ENCODE measurements around the gene SPSB1. TPM values are rescaled to one million over a fixed set of nuclear protein-coding genes. Genes with fewer than 3 reads are reported as not detected.

Gene SPSB1
- total RNA-seq, 1 experiment from 2014 or later: 33.8 TPM

DNA sequence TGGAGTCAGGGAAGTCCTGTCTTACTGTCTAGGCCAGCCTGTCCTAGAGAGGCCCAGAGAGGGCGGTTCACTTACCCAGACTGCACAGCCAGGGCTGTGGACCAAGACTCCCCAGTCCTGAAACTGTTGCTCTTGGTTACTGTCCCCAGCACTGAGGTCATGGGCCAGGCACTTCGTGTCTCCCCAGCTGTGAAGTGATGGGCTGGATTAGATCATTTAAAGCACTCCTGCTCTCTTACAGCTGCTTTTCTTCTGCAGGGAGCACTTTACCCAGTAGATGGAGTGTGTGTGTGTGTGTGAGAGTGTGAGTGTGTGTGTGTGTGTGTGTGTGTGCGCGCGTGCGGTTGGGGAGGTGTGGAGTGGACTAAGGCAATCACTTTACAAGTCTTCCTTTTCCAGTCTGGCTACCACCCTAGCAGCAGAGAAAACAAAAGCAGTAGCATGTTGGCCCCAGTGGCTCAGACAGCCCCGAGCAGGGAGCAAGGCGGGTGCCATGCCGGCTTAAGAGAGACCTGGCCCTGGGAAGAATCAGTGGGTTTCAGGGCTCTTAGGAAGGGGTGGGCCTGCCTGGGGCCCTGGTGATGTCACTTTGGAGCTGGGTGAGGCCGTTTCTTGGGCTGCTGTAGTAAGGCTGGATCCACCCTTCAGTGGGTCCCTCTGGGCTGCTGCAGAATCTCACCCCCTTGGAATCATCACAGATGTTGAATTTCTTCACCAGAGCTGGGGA lies 2.4 kb downstream of the SPSB1 start:
- H3K9me2 ChIP-seq (ENCODE audit: insufficient read depth): no peaks in the 10 kb centered on the region
- peak overlapping the region; percentile 87 for H3K4me2 ChIP-seq
- POLR2A ChIA-PET (ENCODE audit: unreplicated experiment): no interaction called here
- peak overlapping the region; percentile 83; the same call in 1 of the 2 replicates for H3K4me3 ChIP-seq
- peak in 1 of 2 experiments; percentile 20 for DNase-seq
- no peaks in the 10 kb centered on the region for H3K36me3 ChIP-seq (ENCODE audit: low read depth)
- H2AFZ ChIP-seq: no peak overlapping the region
- H3K79me2 ChIP-seq (ENCODE audit: low read depth): peaks cover 62% of the 10 kb centered on the region
- H3K4me1 ChIP-seq (replicated peaks; ENCODE audit: insufficient read depth): peaks cover 48% of the 10 kb centered on the region
- peaks cover 13% of the 10 kb centered on the region for H3F3A ChIP-seq (ENCODE audit: insufficient read depth, low read depth)
- no peaks in the 10 kb centered on the region for H4K20me1 ChIP-seq (ENCODE audit: insufficient read depth)
- no TSS peak for BruUV-seq (replicated peaks)
- intact Hi-C loops (cut with micrococcal nuclease; ENCODE audit: unreplicated experiment): loop anchor here (5.0 kb wide), 3 partner anchors 57 to 177 kb away; no protein-coding TSS in a partner anchor
- H3K27me3 ChIP-seq (ENCODE audit: insufficient read depth, low read depth): no peaks in the 10 kb centered on the region
- H3K9me3 ChIP-seq (ENCODE audit: insufficient read depth, low read depth): no peaks in the 10 kb centered on the region
- TF ChIP-seq EZH2 (IDR thresholded peaks at IDR 0.05; ENCODE audit: low read depth): no peak
- TF ChIP-seq, protein P1, sequence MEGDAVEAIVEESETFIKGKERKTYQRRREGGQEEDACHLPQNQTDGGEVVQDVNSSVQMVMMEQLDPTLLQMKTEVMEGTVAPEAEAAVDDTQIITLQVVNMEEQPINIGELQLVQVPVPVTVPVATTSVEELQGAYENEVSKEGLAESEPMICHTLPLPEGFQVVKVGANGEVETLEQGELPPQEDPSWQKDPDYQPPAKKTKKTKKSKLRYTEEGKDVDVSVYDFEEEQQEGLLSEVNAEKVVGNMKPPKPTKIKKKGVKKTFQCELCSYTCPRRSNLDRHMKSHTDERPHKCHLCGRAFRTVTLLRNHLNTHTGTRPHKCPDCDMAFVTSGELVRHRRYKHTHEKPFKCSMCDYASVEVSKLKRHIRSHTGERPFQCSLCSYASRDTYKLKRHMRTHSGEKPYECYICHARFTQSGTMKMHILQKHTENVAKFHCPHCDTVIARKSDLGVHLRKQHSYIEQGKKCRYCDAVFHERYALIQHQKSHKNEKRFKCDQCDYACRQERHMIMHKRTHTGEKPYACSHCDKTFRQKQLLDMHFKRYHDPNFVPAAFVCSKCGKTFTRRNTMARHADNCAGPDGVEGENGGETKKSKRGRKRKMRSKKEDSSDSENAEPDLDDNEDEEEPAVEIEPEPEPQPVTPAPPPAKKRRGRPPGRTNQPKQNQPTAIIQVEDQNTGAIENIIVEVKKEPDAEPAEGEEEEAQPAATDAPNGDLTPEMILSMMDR (conservative IDR thresholded peaks at IDR 0.05): no peak; the same call in 1 of the 2 replicates
- CTCF ChIA-PET: no interaction called here
- peak overlapping the region; percentile 60 for H3K27ac ChIP-seq

DNA sequence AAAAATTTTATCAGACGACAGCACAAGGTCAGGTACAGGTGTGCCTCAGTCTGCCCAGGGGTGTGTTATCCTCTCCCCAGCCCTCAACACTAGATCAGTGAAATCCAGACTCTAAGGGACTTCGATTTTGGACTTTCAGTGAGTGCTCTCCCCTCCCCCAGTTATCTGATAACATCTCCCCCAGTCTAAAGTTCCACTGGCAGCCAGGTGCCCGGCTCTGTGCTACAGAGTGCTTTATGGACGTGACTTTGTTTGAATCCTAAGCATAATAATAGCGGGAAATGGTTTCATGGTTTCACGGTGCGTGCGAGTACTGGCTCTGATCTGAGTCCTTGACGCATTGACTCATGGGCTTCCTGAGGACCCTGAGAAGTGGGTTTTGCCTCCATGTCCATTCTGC lies 3.2 kb downstream of the SPSB1 start:
- H3K79me2 ChIP-seq (ENCODE audit: low read depth): peaks cover 64% of the 10 kb centered on the region

DNA sequence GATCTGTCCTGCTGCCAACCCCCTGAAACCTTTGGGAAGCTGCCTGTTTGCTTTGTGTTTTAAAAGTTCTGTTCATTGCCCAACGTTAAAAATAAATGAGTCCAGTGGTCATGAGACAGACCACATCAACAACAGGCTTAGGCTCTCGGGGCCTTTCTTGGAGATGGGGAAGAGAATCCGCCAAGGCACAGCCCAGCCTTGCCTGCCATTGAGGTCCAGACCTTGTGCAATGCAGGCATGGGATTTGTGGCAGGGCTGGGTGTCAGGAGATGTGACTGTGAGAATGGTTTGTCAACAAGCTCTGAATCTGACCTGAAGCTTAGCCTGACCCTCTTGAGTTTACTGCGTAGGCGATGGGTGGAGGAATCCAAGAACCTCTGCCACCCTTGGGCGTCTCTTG lies 4.2 kb downstream of the SPSB1 start:
- TF ChIP-seq EZH2 (IDR thresholded peaks at IDR 0.05; ENCODE audit: low read depth): no peak
- TF ChIP-seq, protein P1 (conservative IDR thresholded peaks at IDR 0.05): no peak
- intact Hi-C loops (cut with micrococcal nuclease; ENCODE audit: unreplicated experiment): no loop called here
- no peak for DNase-seq
- ChIA-PET POLR2A (ENCODE audit: unreplicated experiment) (no interaction called here), CTCF (interaction anchor here (0.9 kb wide), 1 partner anchor 534 kb away, joined by 3 read pairs; no protein-coding TSS in a partner anchor)
- H3K27ac ChIP-seq: no peak overlapping the region
- no peaks in the 10 kb centered on the region for H3K36me3 ChIP-seq (ENCODE audit: low read depth)
- peaks cover 74% of the 10 kb centered on the region for H3K79me2 ChIP-seq (ENCODE audit: low read depth)
- no peak overlapping the region for H2AFZ ChIP-seq
- H3F3A ChIP-seq (ENCODE audit: insufficient read depth, low read depth): peaks cover 15% of the 10 kb centered on the region
- peaks cover 55% of the 10 kb centered on the region for H3K4me1 ChIP-seq (replicated peaks; ENCODE audit: insufficient read depth)
- no peaks in the 10 kb centered on the region for H3K9me2 ChIP-seq (ENCODE audit: insufficient read depth)
- H3K9me3 ChIP-seq (ENCODE audit: insufficient read depth, low read depth): no peaks in the 10 kb centered on the region
- no peaks in the 10 kb centered on the region for H3K27me3 ChIP-seq (ENCODE audit: insufficient read depth, low read depth)
- no peak overlapping the region for H3K4me2 ChIP-seq
- no peak overlapping the region for H3K4me3 ChIP-seq
- BruUV-seq (replicated peaks): no TSS peak
- H4K20me1 ChIP-seq (ENCODE audit: insufficient read depth): no peaks in the 10 kb centered on the region

More for the DNA sequence above, 3.2 kb downstream of the SPSB1 start:
- Histone ChIP-seq H3K4me3 (no peak overlapping the region), H3F3A (ENCODE audit: insufficient read depth, low read depth) (peaks cover 12% of the 10 kb centered on the region), H3K9me2 (ENCODE audit: insufficient read depth) (no peaks in the 10 kb centered on the region), H3K36me3 (ENCODE audit: low read depth) (no peaks in the 10 kb centered on the region), H3K4me1 (replicated peaks; ENCODE audit: insufficient read depth) (peaks cover 48% of the 10 kb centered on the region), H3K27ac (no peak overlapping the region), H3K9me3 (ENCODE audit: insufficient read depth, low read depth) (no peaks in the 10 kb centered on the region), H3K4me2 (peak overlapping the region; percentile 87; the same call in 1 of the 2 replicates), H4K20me1 (ENCODE audit: insufficient read depth) (no peaks in the 10 kb centered on the region), H3K27me3 (ENCODE audit: insufficient read depth, low read depth) (no peaks in the 10 kb centered on the region), H2AFZ (no peak overlapping the region)
- ChIA-PET CTCF (no interaction called here), POLR2A (ENCODE audit: unreplicated experiment) (no interaction called here)
- DNase-seq: no peak
- TF ChIP-seq EZH2 (IDR thresholded peaks at IDR 0.05; ENCODE audit: low read depth): no peak
- TF ChIP-seq, protein P1 (conservative IDR thresholded peaks at IDR 0.05): no peak
- no TSS peak for BruUV-seq (replicated peaks)
- intact Hi-C loops (cut with micrococcal nuclease; ENCODE audit: unreplicated experiment): no loop called here
